GM06990 (cell line): Measurements from ENCODE around the gene EPS15.

Experiments
- DNase-seq: peaks from one replicate; pipeline ENCODE4 v3.0.0-alpha.2; 2011; ENCODE audit not compliant: insufficient read length; ENCODE audit errors: extremely low read depth
- H3K27me3 ChIP-seq: replicated peaks from 2 replicates; pipeline ENCODE4 v1.6.0; 2011; ENCODE audit warnings: low read length; ENCODE audit not compliant: control insufficient read depth, insufficient read depth
- H3K36me3 ChIP-seq: 2 replicates; pipeline ENCODE4 v1.5.1; 2011; ENCODE audit warnings: low read length; ENCODE audit not compliant: control insufficient read depth, insufficient read depth
- H3K4me3 ChIP-seq: replicated peaks from 2 replicates; pipeline ENCODE4 v1.5.1; 2011; ENCODE audit warnings: low read depth, mild to moderate bottlenecking, control low read depth, low read length
- CTCF ChIP-seq: IDR thresholded peaks from 2 replicates; pipeline ENCODE4 v1.5.1; 2011; ENCODE audit warnings: low read length, control low read depth, mild to moderate bottlenecking, inconsistent platforms; ENCODE audit not compliant: insufficient read depth, poor library complexity, severe bottlenecking

The EPS15 gene

GRCh38 chr1:51551848-51552296 is 32.8 kb upstream of the EPS15 start:
- H3K4me3 ChIP-seq = no peak overlapping the region
- H3K27me3 ChIP-seq = no peaks in the 10 kb centered on the region
- peak; percentile 40 for DNase-seq
- H3K36me3 ChIP-seq = no peaks in the 10 kb centered on the region
- no peak for TF ChIP-seq CTCF

GRCh38 chr1:51551081-51551480 is 32.0 kb upstream of the EPS15 start:
- Histone ChIP-seq H3K27me3 (no peaks in the 10 kb centered on the region), H3K36me3 (no peaks in the 10 kb centered on the region), H3K4me3 (no peak overlapping the region)
- no peak for TF ChIP-seq CTCF
- DNase-seq = no peak

- no peak for DNase-seq
- no peaks in the 10 kb centered on the region for H3K27me3 ChIP-seq
- H3K36me3 ChIP-seq = no peaks in the 10 kb centered on the region
- TF ChIP-seq CTCF = no peak
- no peak overlapping the region for H3K4me3 ChIP-seq
Observed at GRCh38 chr1:51549901-51550300, 30.8 kb upstream of the EPS15 start.

- no peak for DNase-seq
- H3K27me3 ChIP-seq = no peaks in the 10 kb centered on the region
- no peak for TF ChIP-seq CTCF
- no peak overlapping the region for H3K4me3 ChIP-seq
- H3K36me3 ChIP-seq = no peaks in the 10 kb centered on the region
Observed at GRCh38 chr1:51549016-51549619, 30.1 kb upstream of the EPS15 start.

DNA sequence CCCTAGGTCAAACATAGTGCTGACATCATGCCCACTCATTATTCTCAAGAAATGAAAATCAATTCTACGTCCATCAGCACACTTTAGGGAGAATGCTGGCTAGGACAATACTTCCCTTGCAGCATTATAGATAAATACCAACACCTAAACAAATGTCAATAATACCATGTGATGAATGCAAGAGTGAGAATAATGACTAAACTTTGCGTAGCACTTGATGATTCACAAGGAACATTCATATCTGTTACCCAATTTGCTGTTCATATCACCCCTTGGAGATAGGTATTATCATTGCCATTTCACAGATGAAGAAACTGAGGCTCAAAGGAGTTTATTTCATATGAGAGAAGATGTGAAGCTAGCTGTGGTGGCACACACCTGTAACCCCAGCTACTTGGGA is 24.8 kb upstream of the EPS15 start:
- H3K36me3 ChIP-seq = no peaks in the 10 kb centered on the region
- no peak for TF ChIP-seq CTCF
- no peak for DNase-seq
- no peaks in the 10 kb centered on the region for H3K27me3 ChIP-seq
- H3K4me3 ChIP-seq = no peak overlapping the region
